ENCODE results near the gene VWA8.

Gene VWA8

DNA sequence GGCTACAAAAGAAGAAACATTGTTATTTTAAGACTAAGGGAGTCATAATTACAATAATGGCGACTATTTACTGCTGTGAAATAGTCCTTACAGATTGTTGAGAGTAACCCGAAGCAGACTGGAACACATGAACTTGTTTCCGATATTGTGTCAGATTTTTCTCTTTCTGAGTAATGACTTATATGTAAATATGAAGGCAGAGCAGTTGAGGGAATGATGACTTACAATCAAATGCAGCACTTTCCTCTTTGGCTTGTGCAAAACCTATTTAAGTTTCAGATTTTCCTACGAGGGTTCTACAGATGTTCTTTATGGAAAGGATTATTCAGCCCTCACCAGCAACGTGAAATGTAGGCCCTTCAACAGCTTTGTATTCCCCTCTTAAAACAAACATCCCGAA lies 304.9 kb downstream of the VWA8 start:
- Histone ChIP-seq H3K4me3 (ENCODE audit: low read length) (no peak overlapping the region), H2AFZ (ENCODE audit: low read length) (no peak overlapping the region), H3K27ac (ENCODE audit: low read length) (no peak overlapping the region), H4K20me1 (ENCODE audit: insufficient read depth, low read length) (no peaks in the 10 kb centered on the region), H3K4me2 (ENCODE audit: low read depth, low read length) (no peak overlapping the region), H3K27me3 (replicated peaks; ENCODE audit: insufficient read depth, low read length) (no peaks in the 10 kb centered on the region), H3F3A (ENCODE audit: insufficient read depth, low read length) (no peaks in the 10 kb centered on the region), H3K9me3 (replicated peaks; ENCODE audit: insufficient read depth, low read length) (no peaks in the 10 kb centered on the region), H3K36me3 (replicated peaks; ENCODE audit: insufficient read depth, low read length) (no peaks in the 10 kb centered on the region), H3K9ac (ENCODE audit: low read length) (no peak overlapping the region), H3K4me1 (ENCODE audit: low read length) (no peaks in the 10 kb centered on the region), H3K9me2 (replicated peaks; ENCODE audit: insufficient read depth, low read length) (no peaks in the 10 kb centered on the region), H3K79me2 (ENCODE audit: low read length) (no peaks in the 10 kb centered on the region)
- TF ChIP-seq EZH2 (optimal IDR thresholded peaks at IDR 0.05; ENCODE audit: low read depth, low read length) = no peak
- no peak for TF ChIP-seq EZH2phosphoT487 (IDR thresholded peaks at IDR 0.05; ENCODE audit: low read length)
- TF ChIP-seq, protein P1, sequence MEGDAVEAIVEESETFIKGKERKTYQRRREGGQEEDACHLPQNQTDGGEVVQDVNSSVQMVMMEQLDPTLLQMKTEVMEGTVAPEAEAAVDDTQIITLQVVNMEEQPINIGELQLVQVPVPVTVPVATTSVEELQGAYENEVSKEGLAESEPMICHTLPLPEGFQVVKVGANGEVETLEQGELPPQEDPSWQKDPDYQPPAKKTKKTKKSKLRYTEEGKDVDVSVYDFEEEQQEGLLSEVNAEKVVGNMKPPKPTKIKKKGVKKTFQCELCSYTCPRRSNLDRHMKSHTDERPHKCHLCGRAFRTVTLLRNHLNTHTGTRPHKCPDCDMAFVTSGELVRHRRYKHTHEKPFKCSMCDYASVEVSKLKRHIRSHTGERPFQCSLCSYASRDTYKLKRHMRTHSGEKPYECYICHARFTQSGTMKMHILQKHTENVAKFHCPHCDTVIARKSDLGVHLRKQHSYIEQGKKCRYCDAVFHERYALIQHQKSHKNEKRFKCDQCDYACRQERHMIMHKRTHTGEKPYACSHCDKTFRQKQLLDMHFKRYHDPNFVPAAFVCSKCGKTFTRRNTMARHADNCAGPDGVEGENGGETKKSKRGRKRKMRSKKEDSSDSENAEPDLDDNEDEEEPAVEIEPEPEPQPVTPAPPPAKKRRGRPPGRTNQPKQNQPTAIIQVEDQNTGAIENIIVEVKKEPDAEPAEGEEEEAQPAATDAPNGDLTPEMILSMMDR (IDR thresholded peaks at IDR 0.05; ENCODE audit: low read length) = no peak
- no peak for DNase-seq

DNA sequence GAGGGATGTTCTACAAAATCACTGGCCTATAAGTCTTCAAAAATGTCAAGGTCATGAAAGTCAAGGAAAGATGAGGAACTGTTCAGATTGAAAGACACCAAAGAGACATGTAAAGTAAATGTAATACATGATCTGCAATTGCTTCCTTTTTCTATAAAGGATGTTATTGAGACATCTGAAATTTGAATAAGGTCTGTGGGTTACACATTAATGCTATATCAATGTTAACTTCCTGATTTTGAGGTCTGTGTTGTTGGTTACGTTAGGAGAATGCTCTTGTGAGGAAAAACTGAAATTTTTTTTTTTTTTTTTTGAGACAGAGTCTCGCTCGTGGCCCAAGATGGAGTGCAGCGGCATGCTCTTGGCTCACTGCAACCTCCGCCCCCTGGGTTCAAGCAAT lies 306.1 kb downstream of the VWA8 start:
- no peak for DNase-seq
- H4K20me1 ChIP-seq (ENCODE audit: insufficient read depth, low read length) = no peaks in the 10 kb centered on the region
- H3K9ac ChIP-seq (ENCODE audit: low read length) = no peak overlapping the region
- no peaks in the 10 kb centered on the region for H3K79me2 ChIP-seq (ENCODE audit: low read length)
- H2AFZ ChIP-seq (ENCODE audit: low read length) = no peak overlapping the region
- H3K4me2 ChIP-seq (ENCODE audit: low read depth, low read length) = no peak overlapping the region
- H3K4me1 ChIP-seq (ENCODE audit: low read length) = no peaks in the 10 kb centered on the region
- no peaks in the 10 kb centered on the region for H3K9me3 ChIP-seq (replicated peaks; ENCODE audit: insufficient read depth, low read length)
- H3K27ac ChIP-seq (ENCODE audit: low read length) = no peak overlapping the region
- no peaks in the 10 kb centered on the region for H3K9me2 ChIP-seq (replicated peaks; ENCODE audit: insufficient read depth, low read length)
- H3F3A ChIP-seq (ENCODE audit: insufficient read depth, low read length) = no peaks in the 10 kb centered on the region
- H3K4me3 ChIP-seq (ENCODE audit: low read length) = no peak overlapping the region
- H3K36me3 ChIP-seq (replicated peaks; ENCODE audit: insufficient read depth, low read length) = no peaks in the 10 kb centered on the region
- TF ChIP-seq, protein P1 (IDR thresholded peaks at IDR 0.05; ENCODE audit: low read length) = no peak
- no peak for TF ChIP-seq EZH2 (optimal IDR thresholded peaks at IDR 0.05; ENCODE audit: low read depth, low read length)
- no peak for TF ChIP-seq EZH2phosphoT487 (IDR thresholded peaks at IDR 0.05; ENCODE audit: low read length)
- no peaks in the 10 kb centered on the region for H3K27me3 ChIP-seq (replicated peaks; ENCODE audit: insufficient read depth, low read length)

DNA sequence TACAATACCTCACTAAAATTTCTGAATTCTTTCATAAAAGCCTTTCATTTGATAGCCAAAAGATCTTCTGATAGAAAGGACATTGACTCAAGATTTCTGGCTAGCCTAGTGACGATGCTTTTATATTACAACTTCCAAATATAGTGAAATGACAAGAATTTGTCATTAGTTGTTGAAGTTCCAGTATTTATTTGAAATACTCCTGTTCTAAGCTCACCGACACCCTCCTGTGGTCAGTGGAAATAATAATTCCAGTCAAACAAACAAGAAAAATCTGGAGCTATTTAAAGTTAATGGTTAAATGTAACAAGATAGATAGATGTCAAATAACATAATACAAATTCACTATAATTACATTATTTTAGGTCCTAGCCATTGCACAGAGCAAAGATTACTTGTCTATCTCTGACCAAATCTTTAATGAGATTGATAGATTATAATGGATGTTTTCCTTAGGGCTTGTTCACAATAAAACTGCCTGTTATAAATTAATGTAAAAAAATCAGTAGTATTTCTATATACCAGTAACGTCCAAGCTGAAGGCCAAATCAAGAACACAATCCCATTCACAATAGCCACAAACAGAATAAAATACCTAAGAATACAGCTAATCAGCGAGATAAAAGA lies 308.1 kb downstream of the VWA8 start:
- Histone ChIP-seq H3K9ac (ENCODE audit: low read length) (no peak overlapping the region), H3K36me3 (replicated peaks; ENCODE audit: insufficient read depth, low read length) (no peaks in the 10 kb centered on the region), H3K9me3 (replicated peaks; ENCODE audit: insufficient read depth, low read length) (no peaks in the 10 kb centered on the region), H3K4me2 (ENCODE audit: low read depth, low read length) (no peak overlapping the region), H4K20me1 (ENCODE audit: insufficient read depth, low read length) (no peaks in the 10 kb centered on the region), H3K4me3 (ENCODE audit: low read length) (no peak overlapping the region), H3K27ac (ENCODE audit: low read length) (no peak overlapping the region), H3K79me2 (ENCODE audit: low read length) (no peaks in the 10 kb centered on the region), H3F3A (ENCODE audit: insufficient read depth, low read length) (no peaks in the 10 kb centered on the region), H3K27me3 (replicated peaks; ENCODE audit: insufficient read depth, low read length) (no peaks in the 10 kb centered on the region), H3K4me1 (ENCODE audit: low read length) (no peaks in the 10 kb centered on the region), H2AFZ (ENCODE audit: low read length) (no peak overlapping the region), H3K9me2 (replicated peaks; ENCODE audit: insufficient read depth, low read length) (no peaks in the 10 kb centered on the region)
- no peak for TF ChIP-seq EZH2 (optimal IDR thresholded peaks at IDR 0.05; ENCODE audit: low read depth, low read length)
- TF ChIP-seq, protein P1 (IDR thresholded peaks at IDR 0.05; ENCODE audit: low read length) = peak; percentile 41
- no peak for DNase-seq
